HFF-Myc (cell line): ENCODE measurements around the gene SEMA7A.
"Not testable (repeated sequence)": the region's sequence is repeated elsewhere in the genome, so short reads cannot be mapped to it uniquely, and the experiment has no call there.

Experiments used
- DNase-seq: peaks from one replicate; pipeline ENCODE4 v3.0.0-alpha.2; 2011; ENCODE audit warnings: low read depth; ENCODE audit errors: extremely low read depth
- H3K4me3 ChIP-seq: replicated peaks from 2 replicates; pipeline ENCODE4 v1.5.1; 2011; ENCODE audit warnings: low read depth, mild to moderate bottlenecking, control low read depth, low read length
- CTCF ChIP-seq: IDR thresholded peaks from 2 replicates; pipeline ENCODE4 v1.5.1; 2012; ENCODE audit warnings: mild to moderate bottlenecking, low read depth, low read length, control low read depth; ENCODE audit errors: missing control alignments

Gene SEMA7A

GRCh38 chr15:74464897-74465296 lies 31.1 kb upstream of the SEMA7A start:
- no peak for TF ChIP-seq CTCF
- H3K4me3 ChIP-seq = no peak overlapping the region
- no peak for DNase-seq

- TF ChIP-seq CTCF = no peak
- no peak overlapping the region for H3K4me3 ChIP-seq
- no peak for DNase-seq
Observed at GRCh38 chr15:74464216-74464615, 30.5 kb upstream of the SEMA7A start.

GRCh38 chr15:74463634-74464033 lies 29.9 kb upstream of the SEMA7A start:
- no peak overlapping the region for H3K4me3 ChIP-seq
- TF ChIP-seq CTCF = no peak
- no peak for DNase-seq

- TF ChIP-seq CTCF = no peak
- peak overlapping the region; percentile 84 for H3K4me3 ChIP-seq
- no peak for DNase-seq
Observed at GRCh38 chr15:74461847-74462511, 28.2 kb upstream of the SEMA7A start.

- peak; percentile 88 for DNase-seq
- peak within 1 kb of the TSS; percentile 84 for H3K4me3 ChIP-seq
- no peak for TF ChIP-seq CTCF
Observed at GRCh38 chr15:74460871-74461846, 27.4 kb upstream of the SEMA7A start, which contains the start of gene UBL7. Gene UBL7 (minus strand): TSS chr15:74461160. CDS start chr15:74458867, 2,293 bp downstream.

GRCh38 chr15:74460298-74460697 lies 26.5 kb upstream of the SEMA7A start:
- H3K4me3 ChIP-seq = peak overlapping the region; percentile 84
- TF ChIP-seq CTCF = no peak
- no peak for DNase-seq

- H3K4me3 ChIP-seq = peak overlapping the region; percentile 84
- not testable (repeated sequence) for DNase-seq
Observed at GRCh38 chr15:74459798-74460197, 26.0 kb upstream of the SEMA7A start.
